ENCODE data around the gene DGAT2L6.

Gene DGAT2L6, protein sequence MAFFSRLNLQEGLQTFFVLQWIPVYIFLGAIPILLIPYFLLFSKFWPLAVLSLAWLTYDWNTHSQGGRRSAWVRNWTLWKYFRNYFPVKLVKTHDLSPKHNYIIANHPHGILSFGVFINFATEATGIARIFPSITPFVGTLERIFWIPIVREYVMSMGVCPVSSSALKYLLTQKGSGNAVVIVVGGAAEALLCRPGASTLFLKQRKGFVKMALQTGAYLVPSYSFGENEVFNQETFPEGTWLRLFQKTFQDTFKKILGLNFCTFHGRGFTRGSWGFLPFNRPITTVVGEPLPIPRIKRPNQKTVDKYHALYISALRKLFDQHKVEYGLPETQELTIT

GRCh38 chrX:70176938-70177533 lies at the start of gene DGAT2L6:
Gene DGAT2L6 (plus strand): TSS chrX:70177483. CDS start chrX:70177583, 100 bp downstream.
- DNase-seq (ENCODE audit: low read depth in 2 of 2, low spot score in 1 of 2) = no peak

GRCh38 chrX:70128071-70128470 lies 49.2 kb upstream of the DGAT2L6 start:
- DNase-seq (ENCODE audit: low read depth in 2 of 2, low spot score in 1 of 2) = no peak

GRCh38 chrX:70129816-70130215 lies 47.5 kb upstream of the DGAT2L6 start:
- DNase-seq (ENCODE audit: low read depth in 2 of 2, low spot score in 1 of 2) = no peak

GRCh38 chrX:70132224-70132623 lies 45.1 kb upstream of the DGAT2L6 start:
- no peak for DNase-seq (ENCODE audit: low read depth in 2 of 2, low spot score in 1 of 2)

GRCh38 chrX:70132877-70133302 lies 44.4 kb upstream of the DGAT2L6 start:
- DNase-seq (ENCODE audit: low read depth in 2 of 2, low spot score in 1 of 2) = no peak

DNA sequence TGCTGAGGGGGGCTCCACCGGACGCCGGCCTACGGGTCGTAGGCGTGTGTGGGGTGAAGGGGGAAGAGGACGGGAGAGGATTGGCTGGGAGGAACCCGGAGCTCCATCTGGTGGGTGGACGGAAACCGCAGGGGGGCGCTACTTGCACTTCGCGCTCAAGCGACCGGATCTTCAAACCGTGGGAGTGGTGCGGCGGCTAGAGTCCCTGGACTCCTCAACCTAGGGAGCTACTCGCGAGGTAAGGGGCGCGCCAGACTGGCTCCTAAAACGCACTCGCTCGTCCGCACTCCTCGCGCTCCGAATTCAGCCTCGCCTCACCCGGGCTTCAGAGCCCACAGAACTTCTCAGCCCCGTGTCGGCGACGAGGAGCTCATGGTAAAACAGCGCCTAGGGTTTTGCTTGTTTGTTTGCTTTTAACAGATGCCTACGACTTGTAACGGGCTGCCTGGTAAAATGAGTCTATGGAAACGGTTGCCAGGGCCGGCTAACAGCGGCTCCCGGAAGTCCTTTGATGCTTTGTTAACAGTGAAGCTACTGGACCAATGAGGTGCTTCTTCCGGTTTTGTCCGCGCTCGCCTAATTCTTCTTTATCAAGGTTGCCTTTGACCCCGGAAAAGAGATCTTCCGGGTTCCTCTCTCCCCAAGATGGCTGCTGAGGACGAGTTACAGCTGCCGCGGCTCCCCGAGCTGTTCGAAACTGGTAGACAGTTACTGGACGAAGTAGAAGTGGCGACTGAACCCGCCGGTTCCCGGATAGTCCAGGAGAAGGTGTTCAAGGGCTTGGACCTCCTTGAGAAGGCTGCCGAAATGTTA lies 43.8 kb upstream of the DGAT2L6 start, which contains the start of gene IGBP1:
Gene IGBP1, plus strand, starts transcription at position 145 of the 813 bp plus-strand sequence. Its CDS starts 501 bp downstream, at position 646.
- DNase-seq (ENCODE audit: low read depth in 2 of 2, low spot score in 1 of 2) = peak; percentile 24 to 53

DNA sequence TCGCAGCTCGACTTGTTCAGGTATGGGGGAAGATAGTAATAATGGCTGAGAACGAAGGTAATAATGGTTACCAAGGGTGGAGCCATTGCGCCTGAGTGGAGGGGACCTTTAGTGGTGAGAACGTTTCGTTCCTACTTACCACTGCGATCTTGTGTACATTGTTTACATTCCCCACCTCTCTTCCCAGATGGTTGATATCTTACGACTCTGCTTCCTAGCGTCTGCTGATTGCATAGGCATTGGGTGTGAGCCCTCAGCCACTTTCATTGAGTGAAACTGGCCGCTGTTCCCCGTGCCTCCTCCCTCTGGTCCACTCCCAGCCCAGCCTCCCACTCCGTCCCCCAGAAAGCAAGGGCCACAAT lies 43.2 kb upstream of the DGAT2L6 start:
- no peak for DNase-seq (ENCODE audit: low read depth in 2 of 2, low spot score in 1 of 2)

DNA sequence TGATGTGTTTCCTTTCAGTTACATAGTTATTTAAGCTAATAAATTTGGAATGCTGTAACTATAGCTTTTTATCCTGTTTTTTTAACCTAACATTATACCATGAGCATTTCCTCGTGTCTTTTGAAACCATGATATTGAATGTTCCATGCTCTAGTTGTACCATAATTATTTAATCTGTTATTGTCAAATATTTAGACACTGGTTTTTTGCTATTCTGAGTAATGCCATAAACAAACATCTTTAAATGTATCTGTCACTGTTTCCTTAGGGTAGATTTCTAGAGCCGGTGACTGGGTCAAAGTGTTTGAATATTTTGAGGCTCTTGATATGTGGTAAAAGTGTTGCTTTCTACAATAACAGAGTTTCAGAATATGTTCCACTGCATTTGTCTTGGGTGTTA lies 38.7 kb upstream of the DGAT2L6 start:
- no peak for DNase-seq (ENCODE audit: low read depth in 2 of 2, low spot score in 1 of 2)

DNA sequence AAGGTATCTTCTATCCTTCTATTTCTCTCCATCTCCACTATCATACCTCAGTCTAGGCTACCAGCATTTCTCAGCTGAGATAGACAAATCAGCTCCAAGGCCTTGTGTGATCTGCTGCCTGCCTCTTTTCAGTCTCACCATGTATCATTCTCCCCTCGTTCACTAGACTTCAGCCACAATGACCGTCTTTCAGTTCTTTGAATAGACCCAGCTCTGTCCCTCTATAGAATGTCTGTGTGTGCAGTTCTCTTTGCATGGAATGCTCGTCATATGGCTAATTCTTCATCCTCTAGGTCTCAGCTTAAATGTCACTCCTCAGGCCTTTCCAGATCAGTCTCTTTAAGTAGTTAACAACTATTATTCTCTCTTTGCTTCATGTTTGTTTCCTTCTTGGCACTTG lies 37.5 kb upstream of the DGAT2L6 start:
- no peak for DNase-seq (ENCODE audit: low read depth in 2 of 2, low spot score in 1 of 2)

DNA sequence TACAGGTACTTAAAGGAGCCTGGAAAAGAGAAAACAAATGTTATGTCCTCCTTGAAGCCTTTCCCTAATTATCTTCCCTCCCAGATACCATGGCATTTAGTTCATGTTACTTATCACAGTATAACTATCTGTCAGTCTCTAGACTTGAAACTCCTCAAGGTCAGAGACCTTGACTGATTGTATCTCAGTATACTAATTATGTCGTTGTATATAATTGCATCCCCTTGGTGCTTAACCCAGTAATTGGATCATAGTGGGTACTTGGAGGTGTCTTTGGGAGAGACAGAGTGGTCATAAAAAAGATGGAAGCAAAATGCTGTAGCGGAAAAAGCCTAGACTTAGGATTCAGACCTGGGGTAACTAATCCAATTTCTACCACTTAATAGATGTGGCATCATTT lies 35.9 kb upstream of the DGAT2L6 start:
- DNase-seq (ENCODE audit: low read depth in 2 of 2, low spot score in 1 of 2) = no peak

- no peak for DNase-seq (ENCODE audit: low read depth in 2 of 2, low spot score in 1 of 2)
Measured at GRCh38 chrX:70166601-70167590, 10.4 kb upstream of the DGAT2L6 start.

DNA sequence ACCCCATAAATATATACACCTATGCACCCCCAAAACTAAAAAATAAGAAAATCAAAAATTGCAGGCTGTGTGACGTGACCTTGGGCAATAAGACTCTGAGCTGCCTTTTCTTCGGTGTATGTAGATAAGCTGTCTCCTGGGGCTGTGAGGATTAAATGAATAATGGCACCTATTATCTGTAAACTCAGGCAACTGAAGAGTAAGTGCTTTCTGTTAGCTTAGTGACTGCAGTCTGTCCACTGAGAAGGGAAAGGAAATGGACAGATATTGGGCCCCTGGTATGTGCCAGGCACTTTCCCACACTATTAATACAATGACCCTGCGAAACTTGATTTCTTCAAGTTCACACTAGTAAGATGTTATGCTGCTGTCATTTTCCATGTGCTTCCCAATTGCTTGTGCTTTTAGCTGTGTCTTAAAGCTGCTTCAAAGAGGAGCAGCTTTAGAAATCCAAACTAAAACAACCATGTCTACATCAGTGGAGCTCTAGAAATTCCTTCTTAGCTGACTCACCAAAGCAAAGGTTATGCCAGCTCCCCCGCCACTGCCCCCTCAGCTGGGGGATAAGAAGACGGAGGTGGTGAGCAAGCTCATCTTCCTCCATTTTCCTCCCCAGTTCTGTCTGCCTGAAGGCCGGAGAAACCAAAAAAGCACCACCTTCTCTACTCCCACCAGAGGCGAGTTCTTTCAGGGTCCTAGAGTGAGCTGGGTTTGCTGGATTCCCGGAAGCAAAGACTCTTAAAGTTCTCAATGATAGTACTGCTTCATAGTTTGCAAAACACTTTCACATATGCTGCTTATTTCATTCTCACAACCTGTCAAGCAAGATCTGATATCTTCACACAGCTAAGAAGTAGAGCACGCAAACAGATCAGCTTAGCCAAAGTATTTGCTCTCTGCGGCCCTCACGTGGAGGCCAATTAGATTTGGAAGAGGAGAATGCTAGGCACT lies 8.8 kb upstream of the DGAT2L6 start:
- DNase-seq (ENCODE audit: low read depth in 2 of 2, low spot score in 1 of 2) = no peak

- DNase-seq (ENCODE audit: low read depth in 2 of 2, low spot score in 1 of 2) = no peak
Measured at GRCh38 chrX:70169281-70169680, 8.0 kb upstream of the DGAT2L6 start.

DNA sequence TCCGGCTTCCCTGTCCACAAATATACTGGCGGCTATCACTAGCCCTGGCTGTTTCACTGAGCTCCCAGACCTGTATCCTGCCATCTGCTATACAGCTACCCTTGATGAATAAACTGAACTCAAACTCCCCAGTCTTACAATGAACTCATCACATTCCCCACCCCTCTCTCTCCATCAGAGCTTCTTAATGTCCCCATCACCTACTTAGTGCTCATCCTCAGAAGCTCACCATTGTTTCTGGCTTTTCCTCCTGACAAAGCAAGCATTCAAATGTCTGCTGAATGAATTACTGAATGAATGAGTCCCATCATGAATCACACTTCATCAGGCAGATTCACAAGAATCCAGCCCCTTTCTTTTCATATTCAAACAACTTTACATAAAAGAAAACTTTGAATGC lies 5.7 kb upstream of the DGAT2L6 start:
- no peak for DNase-seq (ENCODE audit: low read depth in 2 of 2, low spot score in 1 of 2)

DNA sequence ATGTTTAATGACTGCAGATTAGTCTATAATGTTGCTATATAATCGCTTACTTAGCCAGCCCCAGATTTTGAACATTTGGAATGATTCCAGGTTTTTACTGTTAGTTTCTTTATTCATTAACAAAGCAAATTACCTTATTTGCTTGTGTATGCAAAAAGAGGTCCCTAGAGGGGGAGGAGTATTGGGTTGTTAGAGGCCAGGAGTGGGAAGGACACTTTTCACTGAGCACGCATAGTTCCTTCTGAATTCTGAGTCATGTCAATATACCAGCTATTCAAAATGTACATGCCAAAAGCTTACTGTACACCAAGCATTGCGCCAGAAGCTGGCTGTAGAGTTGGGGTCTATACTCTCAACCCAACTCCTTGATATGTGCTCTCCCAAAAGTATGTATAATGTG lies 5.1 kb upstream of the DGAT2L6 start:
- no peak for DNase-seq (ENCODE audit: low read depth in 2 of 2, low spot score in 1 of 2)

GRCh38 chrX:70172964-70173363 lies 4.3 kb upstream of the DGAT2L6 start:
- DNase-seq (ENCODE audit: low read depth in 2 of 2, low spot score in 1 of 2) = no peak

- no peak for DNase-seq (ENCODE audit: low read depth in 2 of 2, low spot score in 1 of 2)
Measured at GRCh38 chrX:70174754-70175153, 2.5 kb upstream of the DGAT2L6 start.

DNA sequence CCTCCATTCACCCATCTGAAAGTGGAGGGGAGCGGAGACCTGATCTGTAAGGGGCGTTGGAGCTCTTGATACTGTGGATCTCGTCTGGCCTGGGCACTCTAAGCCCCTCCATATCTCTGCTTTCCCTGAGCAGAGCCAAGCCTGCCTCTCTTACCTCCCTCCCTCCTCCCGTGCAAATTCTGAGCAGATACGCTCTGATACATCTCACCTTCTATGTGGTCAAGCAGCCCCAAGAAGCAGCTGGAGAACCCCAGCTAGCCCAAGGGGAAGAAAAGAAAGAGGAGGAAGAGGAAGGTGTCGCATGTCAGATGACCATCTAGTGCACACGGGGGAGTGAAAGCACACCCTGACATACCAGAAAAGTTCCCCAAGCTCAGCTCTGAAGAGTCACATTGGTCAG lies 1.9 kb upstream of the DGAT2L6 start:
- DNase-seq (ENCODE audit: low read depth in 2 of 2, low spot score in 1 of 2) = no peak

DNA sequence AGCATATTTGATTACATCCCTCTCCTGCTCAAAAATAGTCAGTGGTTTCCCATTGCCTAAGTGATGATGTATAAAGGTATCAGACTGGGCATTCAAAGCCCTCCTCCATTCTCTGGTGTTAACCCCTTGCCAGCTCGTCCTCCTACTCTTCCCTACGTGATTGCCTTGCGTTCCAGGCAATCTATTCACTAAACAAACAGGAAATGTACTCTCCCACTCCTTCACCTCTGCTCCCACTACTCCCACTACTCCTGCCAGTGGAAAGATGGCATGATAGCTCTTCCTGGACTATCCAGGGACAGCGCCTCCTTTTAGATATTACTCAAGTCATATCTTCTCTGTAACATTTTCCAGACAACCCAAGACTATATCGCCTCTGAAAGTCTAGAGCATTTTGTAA lies 5.8 kb downstream of the DGAT2L6 start:
- DNase-seq (ENCODE audit: low read depth in 2 of 2, low spot score in 1 of 2) = no peak

GRCh38 chrX:70190225-70190624 lies 12.9 kb downstream of the DGAT2L6 start:
- DNase-seq (ENCODE audit: low read depth in 2 of 2, low spot score in 1 of 2) = no peak
